ENCODE results near the gene DEDD2.

Gene DEDD2

GRCh38 chr19:42228641-42229040 lies 11.2 kb upstream of the DEDD2 start:
- no peak for DNase-seq (ENCODE audit: low read depth in 2 of 2, low spot score in 1 of 2)

DNA sequence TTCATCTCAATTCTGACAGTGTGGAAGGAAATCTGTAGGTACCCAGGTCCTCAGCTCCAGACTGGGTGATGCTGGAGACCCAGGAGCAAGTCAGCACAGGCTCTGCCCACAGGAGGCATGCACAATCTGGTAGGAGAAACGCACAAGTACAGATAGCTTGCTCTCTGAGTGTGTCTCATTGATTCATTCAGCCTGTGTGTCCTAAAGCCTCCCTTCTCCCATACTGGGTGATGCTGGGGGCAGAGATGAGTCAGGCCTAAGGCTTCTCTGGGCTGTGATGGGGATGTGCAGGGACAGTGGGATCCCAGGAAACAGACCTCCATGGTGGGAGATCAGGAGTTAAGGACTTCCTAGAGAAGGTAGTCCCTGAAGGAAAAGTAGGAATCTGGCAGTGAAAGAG lies 9.4 kb upstream of the DEDD2 start:
- DNase-seq (ENCODE audit: low read depth in 2 of 2, low spot score in 1 of 2): no peak

DNA sequence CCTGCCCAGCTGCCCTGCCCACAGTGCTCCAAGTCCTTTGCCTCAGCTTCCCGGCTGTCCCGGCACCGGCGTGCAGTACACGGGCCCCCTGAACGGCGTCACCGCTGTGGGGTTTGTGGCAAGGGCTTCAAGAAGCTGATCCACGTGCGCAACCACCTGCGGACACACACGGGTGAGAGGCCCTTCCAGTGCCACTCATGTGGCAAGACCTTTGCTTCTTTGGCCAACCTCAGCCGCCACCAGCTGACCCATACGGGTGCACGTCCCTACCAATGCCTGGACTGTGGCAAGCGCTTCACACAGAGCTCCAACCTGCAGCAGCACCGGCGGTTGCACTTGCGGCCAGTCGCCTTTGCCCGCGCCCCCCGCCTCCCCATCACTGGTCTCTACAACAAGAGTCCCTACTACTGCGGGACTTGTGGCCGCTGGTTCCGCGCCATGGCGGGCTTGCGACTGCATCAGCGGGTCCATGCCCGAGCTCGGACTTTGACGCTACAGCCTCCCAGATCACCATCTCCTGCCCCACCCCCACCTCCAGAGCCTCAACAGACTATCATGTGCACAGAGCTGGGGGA lies 8.3 kb upstream of the DEDD2 start:
- DNase-seq (ENCODE audit: low read depth in 2 of 2, low spot score in 1 of 2): no peak

- DNase-seq (ENCODE audit: low read depth in 2 of 2, low spot score in 1 of 2): no peak
These were observed 7.7 kb upstream of the DEDD2 start for GRCh38 chr19:42224940-42225717.

DNA sequence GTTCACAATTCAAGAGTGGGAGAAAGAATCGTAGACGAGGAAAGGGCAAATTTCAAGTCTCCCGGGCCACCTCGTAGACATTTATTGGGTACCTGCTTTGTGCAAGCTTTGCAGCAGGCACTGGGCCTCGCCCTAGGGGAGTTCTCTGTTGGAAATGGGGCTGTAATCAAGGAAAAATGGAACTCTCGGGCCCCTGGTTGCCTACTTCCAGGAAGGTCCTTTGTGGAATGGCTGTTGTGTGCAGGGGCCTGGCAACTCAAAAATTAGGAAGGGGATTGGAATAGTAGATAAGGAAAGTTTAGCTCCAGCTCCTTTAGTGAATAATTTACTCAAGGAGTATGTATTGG lies 3.2 kb upstream of the DEDD2 start:
- DNase-seq (ENCODE audit: low read depth in 2 of 2, low spot score in 1 of 2): no peak

DNA sequence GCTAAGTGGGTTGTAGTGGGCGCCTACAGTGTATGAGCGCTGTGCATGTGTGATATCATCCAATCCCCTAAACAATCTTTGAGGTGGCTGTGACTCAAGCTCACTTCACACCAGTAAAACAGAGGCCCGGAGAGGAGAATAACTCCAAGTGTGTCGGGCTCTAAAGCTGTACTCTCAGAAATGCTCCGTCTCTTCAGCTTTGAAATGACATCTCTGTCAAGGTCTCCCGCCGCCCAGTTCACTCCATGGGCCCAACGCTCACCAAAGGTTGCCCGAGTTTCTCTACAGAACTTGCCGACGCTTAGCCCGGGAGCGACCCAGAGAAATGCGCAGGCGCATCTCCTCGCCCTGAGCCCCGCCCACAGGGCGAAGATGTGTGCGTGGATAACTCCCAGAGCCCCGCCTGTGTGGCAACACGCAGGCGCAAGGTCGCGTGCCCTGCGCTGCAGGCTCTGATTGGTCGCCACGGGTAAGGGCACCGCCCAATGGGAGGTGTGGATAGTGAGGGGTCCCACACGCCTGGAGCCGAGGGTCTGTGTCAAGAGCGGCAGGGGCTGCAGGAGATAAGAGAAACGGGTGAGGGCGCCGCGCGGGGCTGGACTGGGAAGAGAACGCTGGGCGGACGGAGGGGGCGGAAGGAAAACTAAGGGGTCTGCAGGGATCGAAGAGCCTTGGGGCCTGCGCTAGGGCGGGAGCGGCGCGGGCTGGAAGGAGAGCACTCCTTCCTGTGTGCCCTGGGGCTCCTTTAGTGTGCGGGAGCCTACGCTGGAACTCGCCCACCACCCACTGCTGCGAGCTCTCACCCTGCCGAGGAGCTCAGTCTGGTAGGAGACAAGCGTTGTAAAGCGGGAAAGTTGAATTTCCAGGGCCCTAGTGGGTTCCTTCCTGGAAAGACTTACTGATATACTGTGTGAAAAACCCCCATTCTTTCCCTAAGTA lies 2.6 kb upstream of the DEDD2 start, which contains the start of gene ZNF526:
Gene ZNF526, plus strand, starts transcription at position 501 of the 939 bp plus-strand sequence. CDS start 4,092 bp downstream, outside the sequence.
- peak; percentile 91 to 94 for DNase-seq (ENCODE audit: low read depth in 2 of 2, low spot score in 1 of 2)

DNA sequence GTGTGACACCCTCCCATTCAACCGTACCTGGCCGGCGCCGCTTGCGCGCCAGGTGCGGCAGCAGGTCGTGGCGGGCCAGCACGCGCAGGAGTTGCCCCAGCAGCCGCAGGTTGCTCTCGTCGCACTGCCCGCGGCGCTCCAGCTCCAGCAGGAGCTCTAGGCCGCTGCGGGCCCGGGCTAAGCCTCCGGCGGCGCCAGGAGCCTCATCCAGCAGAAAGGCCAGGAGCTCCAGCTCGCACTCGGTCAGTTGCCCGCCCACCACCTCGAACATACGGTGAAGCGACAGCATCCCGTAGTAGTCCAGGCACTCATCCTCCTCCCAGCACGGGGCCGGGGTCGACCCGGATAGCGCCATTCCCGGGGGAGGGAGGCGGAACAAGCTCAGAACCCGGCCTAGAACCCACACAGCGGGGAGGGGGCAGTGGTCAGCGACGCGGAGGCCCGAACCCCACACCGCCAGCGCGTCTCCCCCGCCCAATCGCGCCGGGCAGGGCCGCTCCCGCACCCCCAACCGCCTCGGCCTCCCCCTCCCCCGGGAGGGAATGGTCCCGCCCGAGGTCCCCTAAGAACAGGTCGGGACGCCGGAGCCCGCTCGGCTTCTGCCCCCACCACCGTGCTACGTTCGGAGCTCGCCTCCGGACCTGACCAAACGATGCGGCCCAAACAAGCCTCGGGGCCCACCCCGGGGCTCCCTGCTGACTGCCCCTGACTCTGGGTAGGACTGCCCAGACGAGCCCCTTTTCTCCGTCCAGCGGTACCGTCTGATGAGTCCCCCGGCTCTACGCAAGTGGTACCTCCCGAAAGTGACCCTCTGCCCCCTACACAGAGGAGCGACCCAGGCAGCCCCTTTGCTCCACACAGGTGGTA lies 591 bp downstream of the DEDD2 start:
- no peak for DNase-seq (ENCODE audit: low read depth in 2 of 2, low spot score in 1 of 2)

DNA sequence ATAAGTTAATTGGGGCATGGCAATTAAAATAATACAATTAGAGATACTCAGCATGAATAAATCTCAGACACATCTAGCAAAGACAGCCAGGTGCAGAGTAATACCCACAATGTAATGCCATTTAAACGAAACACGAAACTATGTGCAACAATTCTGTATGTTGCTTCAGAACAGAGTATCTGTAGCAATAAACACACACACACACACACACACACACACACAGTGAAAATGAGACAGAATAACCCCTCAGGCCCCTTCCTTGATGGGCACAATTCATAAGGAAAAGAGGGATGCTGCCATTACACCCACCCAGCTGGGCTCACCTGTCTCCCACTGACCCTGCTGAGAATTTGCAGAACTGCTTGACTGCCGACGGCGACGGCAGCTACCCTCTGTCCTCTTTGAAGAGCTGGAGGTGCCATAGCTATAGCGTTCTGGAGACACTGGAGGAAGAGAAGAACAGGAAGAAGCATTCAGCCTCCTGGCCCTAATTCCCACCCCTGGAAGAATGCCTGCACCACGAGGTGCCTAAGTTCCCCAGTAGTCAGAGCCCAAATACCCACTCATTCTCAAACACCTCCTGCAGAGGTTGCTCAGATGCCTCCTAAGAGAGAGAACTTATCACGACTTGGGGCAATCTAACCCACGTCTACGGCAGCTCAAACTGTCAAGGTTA lies 2.5 kb downstream of the DEDD2 start:
- no peak for DNase-seq (ENCODE audit: low read depth in 2 of 2, low spot score in 1 of 2)

- DNase-seq (ENCODE audit: low read depth in 2 of 2, low spot score in 1 of 2): no peak
These were observed 4.6 kb downstream of the DEDD2 start for GRCh38 chr19:42212886-42213285.

- DNase-seq (ENCODE audit: low read depth in 2 of 2, low spot score in 1 of 2): no peak
These were observed 8.9 kb downstream of the DEDD2 start for GRCh38 chr19:42208612-42209011.

GRCh38 chr19:42207767-42208271 lies 9.7 kb downstream of the DEDD2 start:
- no peak for DNase-seq (ENCODE audit: low read depth in 2 of 2, low spot score in 1 of 2)

DNA sequence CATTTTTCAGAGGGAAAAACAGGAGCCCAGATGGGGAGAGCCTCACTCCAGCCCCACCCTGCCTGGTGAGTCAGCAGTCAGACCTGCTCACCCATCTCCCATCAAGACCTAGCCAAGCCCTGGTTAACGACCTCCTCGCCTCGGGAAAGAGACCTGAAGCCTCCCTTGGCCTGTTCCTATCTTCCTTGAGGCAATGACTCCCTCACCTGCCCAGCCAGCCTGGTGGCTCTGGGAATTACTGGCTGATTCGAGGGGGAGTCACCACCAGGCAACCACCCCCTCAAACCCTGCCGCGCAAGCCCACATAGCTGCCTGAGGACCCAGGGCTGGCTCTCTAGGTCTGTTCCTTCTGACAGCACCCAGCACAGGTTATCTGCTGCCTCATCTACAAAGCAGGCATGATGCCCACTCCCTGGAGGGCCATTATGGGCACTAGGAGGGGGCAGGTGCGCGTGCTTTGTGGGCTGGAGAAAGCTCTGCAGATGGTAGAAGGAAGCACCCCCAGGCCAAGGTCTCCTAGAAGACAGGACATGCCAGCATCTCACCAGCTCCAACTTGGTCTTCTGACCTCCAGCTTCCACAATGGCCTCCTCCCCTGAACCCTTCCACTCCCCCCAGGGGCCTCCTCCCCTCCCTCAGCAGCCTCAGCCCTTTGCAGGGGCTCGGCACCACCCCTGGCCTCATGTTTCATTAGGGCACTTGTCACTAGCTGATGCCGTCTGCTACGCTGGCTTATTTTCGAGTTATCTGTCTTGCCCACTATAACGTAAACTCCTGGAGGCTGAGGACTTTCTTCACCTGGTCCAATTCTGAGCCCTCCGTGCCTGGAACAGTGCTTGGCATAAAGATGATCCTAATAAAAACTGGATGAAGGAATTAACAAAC lies 10.4 kb downstream of the DEDD2 start:
- DNase-seq (ENCODE audit: low read depth in 2 of 2, low spot score in 1 of 2): no peak

- no peak for DNase-seq (ENCODE audit: low read depth in 2 of 2, low spot score in 1 of 2)
These were observed 12.8 kb downstream of the DEDD2 start for GRCh38 chr19:42204664-42205063.

GRCh38 chr19:42203700-42204099 lies 13.8 kb downstream of the DEDD2 start:
- DNase-seq (ENCODE audit: low read depth in 2 of 2, low spot score in 1 of 2): no peak

- DNase-seq (ENCODE audit: low read depth in 2 of 2, low spot score in 1 of 2): no peak
These were observed 15.1 kb downstream of the DEDD2 start for GRCh38 chr19:42202290-42202880.

DNA sequence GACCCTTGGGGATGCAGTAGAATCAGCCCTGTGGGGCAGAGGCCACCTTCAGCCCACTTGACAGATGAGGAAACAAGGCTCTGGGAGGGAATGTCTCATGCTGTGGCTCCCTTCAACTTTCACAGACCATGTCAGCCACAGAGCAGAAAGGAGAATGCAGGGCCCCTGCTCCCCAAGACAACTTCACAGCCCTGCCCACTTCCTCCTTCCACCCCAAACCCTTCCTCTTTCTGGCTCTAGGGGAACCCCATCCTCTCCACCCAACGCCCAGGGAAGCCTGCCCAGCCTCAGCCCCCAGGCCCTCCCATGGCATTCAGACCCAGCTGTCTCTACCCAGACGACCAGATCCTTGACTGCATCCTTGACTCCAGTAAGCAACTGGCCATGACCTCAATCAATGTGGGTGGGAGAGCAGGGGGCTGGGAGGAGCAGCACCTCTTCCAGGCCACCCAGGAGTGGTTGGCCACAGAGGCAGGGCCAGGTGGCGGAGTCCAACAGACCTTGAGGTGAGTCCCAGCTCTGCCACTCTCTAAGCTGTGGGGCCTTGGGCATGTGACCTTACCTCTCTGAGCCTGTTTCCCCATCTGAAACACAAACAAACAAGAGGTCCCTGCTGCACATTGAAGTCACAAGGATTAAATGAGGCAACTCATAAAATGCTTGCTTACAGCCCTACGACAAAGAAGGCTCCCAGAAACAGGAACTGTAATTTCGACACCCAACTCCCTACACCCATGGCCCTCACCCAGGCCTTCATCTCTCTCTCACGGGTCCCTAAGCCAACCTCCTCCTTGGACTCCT lies 15.8 kb downstream of the DEDD2 start:
- no peak for DNase-seq (ENCODE audit: low read depth in 2 of 2, low spot score in 1 of 2)

DNA sequence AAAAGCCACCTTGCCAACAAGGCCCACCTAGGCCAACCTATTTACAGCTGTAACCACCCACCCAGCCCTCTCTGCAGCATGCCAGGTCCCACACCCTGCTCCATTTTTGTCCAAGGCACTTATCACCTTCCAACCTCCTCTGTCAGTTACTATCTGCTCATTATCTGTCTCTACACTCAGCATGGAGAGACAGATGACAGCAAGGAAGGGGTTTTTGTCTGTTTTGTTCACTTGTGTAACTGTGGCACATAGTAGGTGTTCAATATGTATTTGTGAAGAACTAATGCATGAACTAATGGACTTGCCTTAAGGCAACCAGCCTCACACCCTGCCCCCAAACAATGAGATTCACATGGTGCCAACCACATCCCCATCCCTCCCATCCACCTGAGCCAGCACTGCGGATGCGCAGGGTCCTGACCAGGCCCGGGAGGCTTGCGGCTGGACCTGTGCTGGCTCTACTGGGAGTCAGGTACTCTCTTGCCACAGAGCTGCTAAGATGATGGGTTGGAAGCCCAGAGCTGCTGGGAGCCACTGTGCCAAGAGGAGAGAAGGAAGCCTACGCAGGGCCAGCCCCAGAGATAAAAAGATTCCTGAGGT lies 17.3 kb downstream of the DEDD2 start:
- no peak for DNase-seq (ENCODE audit: low read depth in 2 of 2, low spot score in 1 of 2)
